T-helper 1 cell treated with Interleukin-12 subunit alpha and Interleukin-12 subunit beta and Interleukin-4 antibody, amounts not matched to agents 30 μg/mL and 1 μg/mL, for 36 hours (primary cell): ENCODE data around the gene FBXW10B.
"Not testable (repeated sequence)": the region's sequence is repeated elsewhere in the genome, so short reads cannot be mapped to it uniquely, and the experiment has no call there.

ENCODE experiments used
- H3K27ac Mint-ChIP-seq: one replicate; pipeline ENCODE4 v1.8.0; 2021; ENCODE audit warnings: mild to moderate bottlenecking, mixed read lengths
- H3K27me3 Mint-ChIP-seq: one replicate; pipeline ENCODE4 v1.8.0; 2021; ENCODE audit warnings: low read depth, mixed read lengths
- H3K36me3 Mint-ChIP-seq: one replicate; pipeline ENCODE4 v1.8.0; 2021; ENCODE audit warnings: low read depth, mixed read lengths
- H3K4me1 Mint-ChIP-seq: one replicate; pipeline ENCODE4 v1.8.0; 2021; ENCODE audit warnings: low read depth, mixed read lengths
- H3K4me3 Mint-ChIP-seq: one replicate; pipeline ENCODE4 v1.8.0; 2021; ENCODE audit warnings: mild to moderate bottlenecking, moderate library complexity, mixed read lengths
- H3K9me3 Mint-ChIP-seq: one replicate; pipeline ENCODE4 v1.8.0; 2021; ENCODE audit warnings: mixed read lengths

The FBXW10B gene

DNA sequence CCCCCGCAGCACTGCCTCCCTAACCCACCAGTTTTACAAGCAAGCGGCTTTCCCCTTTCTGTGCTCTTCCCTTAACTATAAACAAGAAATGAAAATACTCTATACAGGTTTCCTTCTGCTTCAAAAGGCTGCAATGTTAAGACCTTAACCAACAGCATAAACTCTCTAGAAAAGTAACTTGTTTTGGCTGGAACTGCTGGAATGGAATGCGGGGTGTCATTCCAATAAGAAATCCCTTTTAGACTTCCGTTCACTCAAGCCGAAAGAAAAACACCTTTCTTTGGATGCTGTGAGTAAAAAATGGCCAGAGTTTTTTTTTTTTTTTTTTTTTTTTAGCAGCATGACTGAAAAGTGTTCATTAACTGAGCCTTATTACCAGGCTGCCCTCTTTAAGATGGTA, 27.5 kb downstream of the FBXW10B start:
- not testable (repeated sequence) for H3K9me3 Mint-ChIP-seq, H3K36me3 Mint-ChIP-seq, H3K4me3 Mint-ChIP-seq, H3K27me3 Mint-ChIP-seq
- Mint-ChIP-seq H3K27ac (peak overlapping the region; percentile 55), H3K4me1 (peaks cover 27% of the 10 kb centered on the region)

DNA sequence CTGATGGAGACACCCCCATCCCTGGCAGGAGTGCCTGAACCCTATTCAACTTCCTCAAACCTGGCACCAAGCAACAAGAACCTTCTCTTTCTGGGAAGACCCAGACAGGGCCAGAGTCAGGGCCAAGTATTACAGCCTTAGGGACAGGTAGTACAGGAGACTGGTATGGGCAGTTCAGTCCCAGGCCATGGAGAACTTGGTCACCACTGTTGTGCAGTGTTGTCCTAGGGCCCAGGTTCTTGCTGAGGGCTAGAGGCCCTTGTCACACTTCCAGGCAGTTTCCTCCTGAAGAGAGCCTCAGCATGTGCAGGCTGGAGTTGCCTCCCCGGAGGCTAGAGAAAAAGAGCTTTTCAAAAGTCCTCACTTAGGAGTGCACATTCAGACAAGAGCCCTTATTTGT, 28.7 kb downstream of the FBXW10B start:
- H3K36me3 Mint-ChIP-seq, H3K27me3 Mint-ChIP-seq, H3K9me3 Mint-ChIP-seq: not testable (repeated sequence)
- H3K4me3 Mint-ChIP-seq, result peak overlapping the region; percentile 46
- H3K4me1 Mint-ChIP-seq, result peaks cover 27% of the 10 kb centered on the region
- H3K27ac Mint-ChIP-seq, result peak overlapping the region; percentile 20

DNA sequence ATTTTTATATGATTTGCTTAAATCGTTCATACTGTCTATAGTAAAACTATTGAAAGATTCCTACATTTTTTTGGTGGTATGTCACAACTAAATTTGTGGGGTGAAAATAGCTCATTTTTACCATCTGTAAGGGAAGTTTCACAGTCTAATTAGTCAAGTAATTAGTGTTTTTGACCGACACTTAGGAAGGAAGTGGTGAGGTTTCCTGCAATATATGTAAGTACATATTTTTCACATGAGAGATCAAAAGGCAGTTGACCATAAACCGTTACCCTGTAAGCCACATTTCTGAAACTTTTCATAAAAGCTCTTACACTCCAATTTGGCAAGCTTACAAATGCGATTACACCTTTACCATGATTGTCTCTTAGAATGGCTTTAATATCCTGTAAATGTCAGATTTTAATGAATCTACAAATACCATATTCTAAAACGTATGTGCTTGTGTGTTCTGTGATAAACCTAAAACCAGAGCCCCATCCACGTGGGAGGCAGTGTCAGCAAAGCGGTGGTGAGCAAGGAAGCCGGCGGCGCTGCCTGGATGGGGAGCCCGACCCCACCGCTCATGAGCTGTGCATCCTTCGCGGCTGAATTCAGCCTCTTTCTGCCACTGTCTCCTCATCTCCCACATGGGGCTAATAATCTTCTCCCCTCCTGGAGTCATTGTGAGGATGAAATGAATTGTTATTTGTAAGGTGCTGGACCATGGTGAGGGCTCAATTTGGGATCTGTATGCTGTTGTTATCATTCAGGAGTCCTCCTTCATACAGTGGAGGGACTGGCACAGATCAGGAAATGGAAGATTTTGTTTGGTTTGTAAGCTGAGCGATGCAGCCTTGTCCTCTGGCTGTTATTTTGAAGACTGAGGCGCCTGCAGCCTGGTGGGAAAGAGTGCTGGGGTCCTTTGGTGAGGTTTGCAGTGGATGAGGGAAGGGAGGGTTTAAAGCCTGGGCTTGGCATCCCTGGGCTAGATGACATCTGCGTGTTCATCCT, 29.7 kb downstream of the FBXW10B start:
- Mint-ChIP-seq H3K27ac (peak overlapping the region; percentile 83), H3K4me1 (peaks cover 27% of the 10 kb centered on the region), H3K4me3 (peak overlapping the region; percentile 64)
- not testable (repeated sequence) for H3K27me3 Mint-ChIP-seq, H3K36me3 Mint-ChIP-seq, H3K9me3 Mint-ChIP-seq

DNA sequence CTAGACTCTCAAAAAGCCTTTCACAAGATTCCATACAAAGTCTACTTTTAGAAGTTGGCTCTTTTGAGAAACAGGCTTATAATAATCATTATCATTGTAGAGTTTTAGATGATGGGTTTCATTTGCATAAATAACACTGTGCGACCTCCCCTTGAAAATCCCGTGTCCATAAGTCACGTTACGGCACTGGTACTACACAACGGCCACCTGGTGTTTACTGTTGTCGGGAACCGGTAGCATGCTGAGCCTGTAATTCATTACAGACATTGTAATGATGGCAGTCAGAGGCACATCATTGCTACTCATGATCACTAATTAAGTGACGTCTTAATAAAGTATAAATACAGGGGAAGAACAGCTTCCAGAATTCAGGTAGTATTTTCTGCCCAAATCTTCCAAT, 31.5 kb downstream of the FBXW10B start:
- H3K36me3 Mint-ChIP-seq, H3K4me3 Mint-ChIP-seq, H3K9me3 Mint-ChIP-seq, H3K27me3 Mint-ChIP-seq: not testable (repeated sequence)
- peak overlapping the region; percentile 76 for H3K27ac Mint-ChIP-seq
- H3K4me1 Mint-ChIP-seq, result peaks cover 27% of the 10 kb centered on the region

DNA sequence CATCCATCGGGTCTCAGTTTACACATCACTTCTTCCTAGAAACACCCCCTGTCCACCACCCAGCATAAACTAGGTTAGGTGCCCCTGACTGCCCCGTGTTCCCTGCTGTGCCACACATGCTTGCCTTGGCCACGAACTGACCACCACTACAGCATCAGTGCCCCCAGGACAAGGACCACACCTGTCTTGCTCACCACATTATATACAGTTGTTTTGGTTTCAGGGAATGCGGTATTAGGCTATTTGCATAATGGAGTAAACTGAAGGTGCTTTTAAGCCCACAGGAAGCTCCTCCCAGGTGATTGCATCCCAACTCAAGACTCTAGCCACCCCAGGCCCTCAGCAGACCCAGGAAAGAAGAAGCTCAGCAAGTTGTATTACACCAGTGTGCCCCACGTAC, 36.2 kb downstream of the FBXW10B start:
- not testable (repeated sequence) for H3K27me3 Mint-ChIP-seq, H3K27ac Mint-ChIP-seq, H3K4me1 Mint-ChIP-seq, H3K4me3 Mint-ChIP-seq, H3K9me3 Mint-ChIP-seq, H3K36me3 Mint-ChIP-seq

DNA sequence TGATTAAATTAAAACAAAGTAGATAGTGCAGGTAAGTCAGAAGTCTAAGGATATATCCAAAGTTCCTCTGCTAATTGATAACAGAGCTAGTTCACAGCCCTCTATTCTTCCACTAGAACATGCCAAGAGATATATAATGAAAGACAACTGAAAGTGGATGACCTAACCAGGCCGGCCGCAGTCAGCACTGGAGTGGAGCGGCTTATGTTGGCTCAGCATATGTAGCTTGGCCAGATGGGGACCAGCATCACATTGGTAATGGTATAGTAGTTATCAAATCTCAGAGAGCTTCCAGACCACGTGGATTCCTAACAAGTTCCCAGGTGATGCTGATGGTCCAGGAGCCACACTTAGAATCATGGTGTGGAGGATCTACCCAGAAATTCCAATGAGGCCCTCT, 38.0 kb downstream of the FBXW10B start:
- not testable (repeated sequence) for H3K36me3 Mint-ChIP-seq, H3K4me3 Mint-ChIP-seq, H3K9me3 Mint-ChIP-seq, H3K27ac Mint-ChIP-seq, H3K4me1 Mint-ChIP-seq, H3K27me3 Mint-ChIP-seq

DNA sequence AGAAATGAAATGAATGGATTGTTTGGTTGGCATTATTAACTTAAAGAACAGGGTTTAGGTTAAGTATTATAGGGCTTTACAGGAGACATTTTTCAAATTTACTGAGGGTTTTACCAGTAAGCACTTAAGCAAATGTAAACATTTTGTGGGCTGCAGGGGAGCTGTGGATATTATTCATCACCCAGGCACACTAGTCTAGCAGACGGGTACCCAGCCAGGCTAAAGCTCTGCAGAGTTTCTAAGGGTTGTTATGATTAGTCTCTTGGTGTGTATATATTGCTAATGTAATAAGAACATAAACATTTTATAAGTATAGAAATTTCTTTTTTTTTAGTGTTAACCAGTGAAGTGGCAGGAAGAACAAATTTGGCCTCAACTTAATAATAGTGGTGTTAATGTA, 42.7 kb downstream of the FBXW10B start:
- H3K9me3 Mint-ChIP-seq, H3K36me3 Mint-ChIP-seq, H3K27ac Mint-ChIP-seq, H3K4me3 Mint-ChIP-seq, H3K4me1 Mint-ChIP-seq: not testable (repeated sequence)
- H3K27me3 Mint-ChIP-seq, result peaks cover 10% of the 10 kb centered on the region

DNA sequence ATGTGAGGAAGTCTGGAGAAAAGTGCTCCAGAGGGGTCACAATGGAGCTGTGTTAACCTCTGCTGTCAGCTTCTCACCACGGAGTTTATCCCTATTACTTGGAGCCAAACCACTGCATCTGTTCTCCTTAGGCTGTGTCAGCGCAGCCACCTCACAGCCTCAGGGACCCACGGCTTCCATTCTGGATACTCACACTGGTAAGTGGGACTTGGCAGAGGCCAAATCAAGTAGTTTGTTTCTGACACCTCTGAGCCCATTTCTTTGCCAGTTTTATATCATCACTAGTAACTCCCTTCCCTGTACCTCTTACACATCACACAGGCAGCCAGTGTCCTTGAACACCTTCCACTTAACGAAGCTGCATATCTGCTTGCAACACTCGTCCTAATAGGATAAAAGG, 44.8 kb downstream of the FBXW10B start:
- not testable (repeated sequence) for H3K4me1 Mint-ChIP-seq, H3K36me3 Mint-ChIP-seq, H3K27ac Mint-ChIP-seq, H3K9me3 Mint-ChIP-seq, H3K4me3 Mint-ChIP-seq
- peaks cover 21% of the 10 kb centered on the region for H3K27me3 Mint-ChIP-seq

DNA sequence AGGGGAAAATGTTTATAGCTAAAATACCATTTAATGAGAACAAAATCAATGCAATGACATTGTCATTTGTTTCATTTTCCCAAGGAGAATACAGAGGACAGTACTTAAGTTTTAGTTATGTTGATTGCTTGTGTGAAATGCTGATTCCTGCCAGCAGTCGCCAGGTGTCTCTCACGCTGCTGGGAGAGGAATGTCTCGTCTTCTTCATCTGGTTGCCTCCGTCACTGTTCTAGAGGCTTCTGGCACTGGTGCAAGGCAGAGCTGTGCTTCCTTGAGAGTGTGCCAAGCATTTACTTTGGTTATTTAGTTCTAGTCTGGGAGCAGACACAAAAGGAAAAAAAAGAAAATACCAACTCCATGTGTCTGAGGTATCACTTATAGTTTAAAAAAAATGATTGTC, 45.6 kb downstream of the FBXW10B start:
- not testable (repeated sequence) for H3K27ac Mint-ChIP-seq

More for the DNA sequence above, 45.6 kb downstream of the FBXW10B start:
- not testable (repeated sequence) for H3K4me3 Mint-ChIP-seq, H3K9me3 Mint-ChIP-seq, H3K36me3 Mint-ChIP-seq, H3K4me1 Mint-ChIP-seq
- H3K27me3 Mint-ChIP-seq, result peaks cover 21% of the 10 kb centered on the region
